NCI-H748 (cell line): ENCODE measurements around the gene CBX4.
A peak's percentile ranks its signal among the peaks of the same experiment; 100 is the strongest.

ENCODE experiments used
- DNase-seq: peaks from one replicate; lab custom pipeline; 2025; ENCODE audit not compliant: unreplicated experiment; lab: John Stamatoyannopoulos, UW

CBX4 gene

DNA sequence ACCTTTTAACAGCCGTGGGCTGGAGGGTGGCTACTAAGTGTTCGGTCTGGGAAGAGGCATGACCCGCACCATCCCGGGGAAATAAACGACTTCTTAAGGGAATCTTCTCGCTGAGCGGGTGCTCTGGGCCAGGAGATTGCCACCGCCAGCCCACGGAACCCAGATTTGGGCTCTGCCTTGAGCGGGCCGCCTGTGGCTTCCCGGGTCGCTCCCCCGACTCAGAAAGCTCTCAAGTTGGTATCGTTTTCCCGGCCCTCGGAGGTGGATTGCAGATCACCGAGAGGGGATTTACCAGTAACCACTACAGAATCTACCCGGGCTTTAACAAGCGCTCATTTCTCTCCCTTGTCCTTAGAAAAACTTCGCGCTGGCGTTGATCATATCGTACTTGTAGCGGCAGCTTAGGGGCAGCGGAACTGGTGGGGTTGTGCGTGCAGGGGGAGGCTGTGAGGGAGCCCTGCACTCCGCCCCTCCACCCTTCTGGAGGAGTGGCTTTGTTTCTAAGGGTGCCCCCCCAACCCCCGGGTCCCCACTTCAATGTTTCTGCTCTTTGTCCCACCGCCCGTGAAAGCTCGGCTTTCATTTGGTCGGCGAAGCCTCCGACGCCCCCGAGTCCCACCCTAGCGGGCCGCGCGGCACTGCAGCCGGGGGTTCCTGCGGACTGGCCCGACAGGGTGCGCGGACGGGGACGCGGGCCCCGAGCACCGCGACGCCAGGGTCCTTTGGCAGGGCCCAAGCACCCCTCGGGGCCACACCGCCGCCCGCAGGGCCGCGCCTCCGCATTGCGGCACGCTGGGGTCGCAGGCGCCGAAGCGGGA is 3.6 kb upstream of the CBX4 start:
- DNase-seq = peak; percentile 50

DNA sequence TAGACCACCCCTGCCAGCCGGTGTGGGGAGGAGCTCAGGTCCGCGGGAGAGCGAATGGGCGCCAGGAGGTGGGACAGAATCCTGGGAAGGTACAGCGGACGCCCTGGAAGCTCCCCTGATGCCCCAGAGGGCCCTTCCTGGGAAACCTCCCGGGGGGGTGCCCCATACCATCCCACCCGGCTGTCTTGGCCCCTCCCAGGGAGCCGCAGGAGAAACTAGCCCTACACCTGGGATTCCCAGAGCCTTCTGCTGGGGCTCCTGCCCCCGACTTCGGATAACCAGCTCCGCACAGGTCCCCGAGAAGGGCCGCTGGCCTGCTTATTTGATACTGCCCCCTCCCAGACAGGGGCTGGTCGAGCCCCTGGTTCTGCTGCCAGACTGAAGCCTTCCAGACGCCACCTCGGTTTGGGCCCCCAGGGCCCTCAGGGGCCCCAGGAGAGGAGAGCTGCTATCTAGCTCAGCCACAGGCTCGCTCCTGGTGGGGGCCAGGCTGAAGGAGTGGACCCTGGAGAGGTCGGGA is 3.0 kb upstream of the CBX4 start:
- no peak for DNase-seq

DNA sequence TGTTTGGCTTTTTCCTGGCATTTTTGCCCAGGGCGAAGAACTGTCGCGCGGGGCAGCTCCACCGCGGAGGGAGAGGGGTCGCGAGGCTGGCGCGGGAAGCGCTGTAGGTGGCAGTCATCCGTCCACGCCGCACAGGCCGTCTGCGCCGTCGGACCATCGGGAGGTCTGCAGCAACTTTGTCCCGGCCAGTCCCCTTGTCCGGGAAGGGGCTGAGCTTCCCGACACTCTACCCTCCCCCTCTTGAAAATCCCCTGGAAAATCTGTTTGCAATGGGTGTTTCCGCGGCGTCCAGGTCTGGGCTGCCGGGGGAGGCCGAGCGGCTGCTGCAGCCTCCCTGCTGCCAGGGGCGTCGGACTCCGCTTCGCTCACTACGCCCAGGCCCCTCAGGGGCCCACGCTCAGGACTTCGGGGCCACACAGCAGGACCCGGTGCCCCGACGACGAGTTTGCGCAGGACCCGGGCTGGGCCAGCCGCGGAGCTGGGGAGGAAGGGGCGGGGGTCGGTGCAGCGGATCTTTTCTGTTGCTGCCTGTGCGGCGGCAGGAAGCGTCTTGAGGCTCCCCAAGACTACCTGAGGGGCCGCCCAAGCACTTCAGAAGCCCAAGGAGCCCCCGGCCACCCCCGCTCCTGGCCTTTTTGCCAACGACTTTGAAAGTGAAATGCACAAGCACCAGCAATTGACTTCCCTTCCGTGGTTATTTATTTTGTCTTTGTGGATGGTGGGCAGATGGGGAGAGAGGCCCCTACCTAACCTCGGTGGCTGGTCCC is 2.3 kb upstream of the CBX4 start:
- peak; percentile 23 for DNase-seq

DNA sequence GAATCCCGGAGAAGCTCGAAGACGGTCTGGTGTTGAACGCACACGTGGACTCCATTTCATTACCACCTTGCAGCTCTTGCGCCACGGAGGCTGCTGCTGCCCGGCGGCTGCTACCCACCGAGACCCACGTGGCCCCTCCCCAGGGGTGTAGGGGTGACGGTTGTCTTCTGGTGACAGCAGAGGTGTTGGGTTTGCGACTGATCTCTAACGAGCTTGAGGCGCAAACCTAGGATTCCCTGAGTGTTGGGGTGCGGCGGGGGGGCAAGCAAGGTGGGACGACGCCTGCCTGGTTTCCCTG is 1.7 kb upstream of the CBX4 start:
- no peak for DNase-seq

DNA sequence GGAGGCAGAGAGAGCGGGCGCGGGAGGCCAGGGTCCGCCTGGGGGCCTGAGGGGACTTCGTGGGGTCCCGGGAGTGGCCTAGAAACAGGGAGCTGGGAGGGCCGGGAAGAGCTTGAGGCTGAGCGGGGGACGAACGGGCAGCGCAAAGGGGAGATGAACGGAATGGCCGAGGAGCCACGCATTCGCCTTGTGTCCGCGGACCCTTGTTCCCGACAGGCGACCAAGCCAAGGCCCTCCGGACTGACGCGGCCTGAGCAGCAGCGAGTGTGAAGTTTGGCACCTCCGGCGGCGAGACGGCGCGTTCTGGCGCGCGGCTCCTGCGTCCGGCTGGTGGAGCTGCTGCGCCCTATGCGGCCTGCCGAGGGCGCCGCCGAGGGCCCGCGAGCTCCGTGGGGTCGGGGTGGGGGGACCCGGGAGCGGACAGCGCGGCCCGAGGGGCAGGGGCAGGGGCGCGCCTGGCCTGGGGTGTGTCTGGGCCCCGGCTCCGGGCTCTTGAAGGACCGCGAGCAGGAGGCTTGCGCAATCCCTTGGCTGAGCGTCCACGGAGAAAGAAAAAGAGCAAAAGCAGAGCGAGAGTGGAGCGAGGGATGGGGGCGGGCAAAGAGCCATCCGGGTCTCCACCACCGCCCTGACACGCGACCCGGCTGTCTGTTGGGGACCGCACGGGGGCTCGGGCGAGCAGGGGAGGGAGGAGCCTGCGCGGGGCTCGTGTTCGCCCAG is 1.2 kb upstream of the CBX4 start:
- DNase-seq = peak; percentile 54

DNA sequence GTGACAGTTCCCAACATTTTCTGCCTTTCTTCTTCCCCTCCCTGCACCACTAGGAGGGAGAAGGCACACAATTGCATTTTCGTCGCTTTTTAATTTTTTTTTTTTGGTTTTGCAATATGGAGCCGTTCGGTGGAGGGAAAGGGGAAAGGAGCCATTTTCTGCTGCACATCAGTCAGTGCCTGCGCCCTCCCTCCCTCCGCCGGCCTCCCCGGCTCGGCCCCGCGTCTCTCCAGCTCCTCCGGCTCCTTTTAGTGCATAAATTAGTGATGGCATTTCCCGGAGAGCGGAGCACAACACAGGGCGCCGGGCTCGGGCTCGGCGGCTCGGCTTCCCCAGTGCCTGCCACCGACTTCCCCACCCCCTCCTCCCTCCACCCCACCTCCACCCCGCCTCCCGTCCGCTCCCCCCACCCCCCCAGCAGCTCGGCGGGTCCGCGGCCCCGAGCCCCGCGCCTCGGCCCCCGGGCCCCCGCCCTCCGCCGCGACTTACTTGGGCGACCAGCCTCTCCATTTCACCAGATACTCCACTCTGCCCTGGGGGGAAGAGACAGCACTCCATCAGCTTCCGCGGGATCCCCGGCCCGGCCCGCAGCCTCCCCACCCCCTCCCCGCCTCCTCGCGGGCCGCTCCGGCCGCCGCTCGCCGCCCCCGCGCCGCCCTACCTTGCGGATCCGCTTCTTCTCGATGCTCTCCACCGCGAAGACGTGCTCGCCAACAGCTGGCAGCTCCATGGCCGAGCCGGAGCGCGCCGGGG is 542 bp downstream of the CBX4 start:
- DNase-seq = peak; percentile 68

DNA sequence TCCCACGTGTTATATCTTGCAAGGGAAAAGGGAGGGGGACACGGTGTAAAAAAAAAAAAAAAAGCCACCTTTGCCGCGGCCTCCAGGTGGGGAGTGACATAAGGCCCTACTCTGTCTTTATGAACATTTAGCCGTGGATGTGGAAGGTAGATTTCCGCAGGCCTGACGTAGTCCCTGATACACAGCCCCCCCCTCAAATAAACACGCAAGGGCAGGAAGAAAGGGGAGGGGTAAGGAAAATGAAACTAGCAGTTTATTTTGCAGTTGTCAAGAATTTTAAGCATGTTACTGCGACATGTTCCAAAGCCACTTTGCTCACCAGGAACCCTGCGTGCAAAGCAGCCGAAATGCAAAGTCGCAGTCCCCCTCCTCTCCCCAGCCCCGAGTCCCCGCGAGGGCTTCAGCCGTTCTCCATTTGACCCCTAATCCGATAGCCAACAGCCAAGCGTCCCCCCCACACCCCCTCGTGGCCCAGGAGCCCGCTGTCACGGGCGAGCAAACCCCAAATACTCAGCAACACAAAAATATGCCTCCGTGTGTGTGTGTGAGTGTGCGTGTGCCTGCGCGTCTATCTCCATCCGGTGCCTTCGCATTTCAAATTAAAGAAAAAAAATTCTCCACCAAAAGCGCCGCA is 1.2 kb downstream of the CBX4 start:
- no peak for DNase-seq

DNA sequence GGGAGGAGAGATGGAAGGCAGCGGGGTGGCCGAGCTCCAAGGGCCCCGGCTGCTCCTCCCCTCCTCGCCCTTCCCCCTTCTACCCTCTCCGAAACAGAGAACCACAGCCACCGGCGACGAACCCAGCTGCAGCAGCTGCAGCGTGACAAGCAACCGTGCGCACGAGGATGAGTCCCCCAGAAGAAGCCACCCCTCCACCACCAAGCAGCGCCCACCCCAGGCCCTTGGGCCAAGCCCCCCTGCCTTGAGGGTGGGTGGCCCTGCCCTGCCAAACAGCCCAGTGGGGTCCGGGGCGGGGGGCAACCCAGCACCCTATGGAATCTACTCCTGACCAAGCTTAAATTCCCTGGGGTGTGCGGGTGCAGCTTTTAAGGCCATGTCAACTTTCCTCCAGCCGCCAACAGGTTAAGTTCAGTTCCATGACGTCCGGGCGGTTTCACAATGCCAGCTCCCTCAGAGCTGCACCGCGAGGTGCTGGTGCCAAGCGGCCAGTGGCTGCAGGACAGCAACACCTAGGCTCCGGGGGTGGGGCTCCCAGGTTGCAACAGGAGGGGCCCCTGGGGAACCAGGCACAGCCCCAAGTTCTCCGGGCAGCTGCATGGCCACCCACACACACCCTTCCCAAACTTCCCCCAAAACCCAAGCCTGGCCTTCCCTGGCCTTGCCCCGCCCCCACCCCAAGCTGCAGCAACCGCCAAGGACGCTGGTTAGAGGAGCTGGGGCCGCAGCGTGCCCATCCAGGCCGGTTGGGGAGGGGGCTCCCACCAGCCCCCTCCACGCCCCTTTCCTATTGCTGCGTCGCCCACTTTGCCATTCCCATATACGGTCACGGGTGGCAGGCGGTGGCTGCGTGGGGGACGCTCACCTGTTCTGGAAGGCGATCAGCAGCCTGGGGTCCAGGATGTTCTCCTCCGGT is 2.0 kb downstream of the CBX4 start:
- peak; percentile 64 for DNase-seq

DNA sequence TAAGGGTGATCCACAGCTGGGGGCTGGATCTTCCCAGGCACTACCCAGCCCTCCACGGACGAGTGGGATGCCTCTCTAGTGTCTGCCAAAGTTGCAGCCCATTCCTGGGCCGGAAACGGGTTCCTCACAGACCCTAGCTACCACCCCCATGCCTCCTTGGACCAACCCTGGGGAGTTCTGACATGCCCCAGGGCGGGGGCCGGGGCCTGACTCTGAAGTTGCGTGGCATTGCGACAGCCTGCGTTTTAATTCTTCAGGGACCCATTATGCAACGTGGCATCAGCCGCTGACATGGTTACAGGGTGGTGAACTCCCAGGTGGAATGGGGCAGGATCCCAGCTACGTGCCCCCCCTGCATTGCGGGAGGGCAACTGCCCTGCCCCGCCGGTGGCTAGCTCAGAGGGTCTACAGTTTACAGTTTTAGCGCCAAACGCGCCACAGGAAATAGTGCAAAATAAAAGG is 2.7 kb downstream of the CBX4 start:
- peak; percentile 56 for DNase-seq

DNA sequence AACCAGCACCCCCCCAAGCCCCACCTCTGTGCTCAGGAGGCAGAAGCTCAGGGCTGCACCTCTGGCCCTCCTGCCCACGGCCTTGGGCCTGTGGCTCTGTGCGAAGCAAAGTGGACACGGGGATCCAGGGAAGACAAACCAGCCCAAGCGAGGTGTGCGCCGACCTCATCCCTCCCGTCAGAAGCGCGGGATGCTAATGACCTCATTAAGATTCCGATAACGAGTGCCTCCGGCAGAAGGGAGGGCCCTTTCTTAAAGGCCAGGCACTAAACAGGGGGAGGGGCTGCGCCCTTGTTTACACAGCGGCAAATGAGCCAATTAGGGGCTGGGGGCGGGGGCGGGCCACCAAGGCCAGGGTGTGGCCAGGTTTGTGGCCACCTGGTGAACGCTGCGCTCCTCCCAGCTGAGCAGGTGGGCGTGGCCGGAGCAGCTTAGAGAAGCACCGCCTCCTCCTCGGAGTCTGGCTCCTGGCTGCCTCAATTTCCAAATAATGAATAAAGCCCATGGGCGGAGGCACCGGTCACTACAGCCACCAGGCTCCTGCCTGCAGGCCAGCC is 3.2 kb downstream of the CBX4 start:
- peak; percentile 96 for DNase-seq

DNA sequence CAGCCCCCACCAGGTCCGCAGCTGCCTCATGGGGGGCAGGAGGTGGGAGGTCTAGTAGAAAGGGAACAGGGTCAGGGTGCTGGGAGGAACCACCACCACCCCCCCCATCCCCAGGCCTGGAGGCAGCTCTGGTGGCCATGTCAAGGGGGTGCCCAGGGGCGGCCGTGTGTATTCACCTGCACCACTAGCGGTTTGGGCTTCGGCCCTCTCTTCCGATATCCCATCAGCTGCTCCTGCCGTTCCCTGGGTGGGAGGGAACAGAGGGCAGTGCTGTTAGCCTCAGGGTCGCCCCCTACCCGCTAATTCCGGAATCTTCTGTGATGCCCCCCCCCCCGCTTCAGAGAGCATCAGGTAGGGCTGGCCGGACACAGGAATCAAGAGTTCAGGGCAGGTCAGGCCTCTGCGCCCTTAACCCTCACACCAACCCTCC is 3.8 kb downstream of the CBX4 start:
- no peak for DNase-seq

DNA sequence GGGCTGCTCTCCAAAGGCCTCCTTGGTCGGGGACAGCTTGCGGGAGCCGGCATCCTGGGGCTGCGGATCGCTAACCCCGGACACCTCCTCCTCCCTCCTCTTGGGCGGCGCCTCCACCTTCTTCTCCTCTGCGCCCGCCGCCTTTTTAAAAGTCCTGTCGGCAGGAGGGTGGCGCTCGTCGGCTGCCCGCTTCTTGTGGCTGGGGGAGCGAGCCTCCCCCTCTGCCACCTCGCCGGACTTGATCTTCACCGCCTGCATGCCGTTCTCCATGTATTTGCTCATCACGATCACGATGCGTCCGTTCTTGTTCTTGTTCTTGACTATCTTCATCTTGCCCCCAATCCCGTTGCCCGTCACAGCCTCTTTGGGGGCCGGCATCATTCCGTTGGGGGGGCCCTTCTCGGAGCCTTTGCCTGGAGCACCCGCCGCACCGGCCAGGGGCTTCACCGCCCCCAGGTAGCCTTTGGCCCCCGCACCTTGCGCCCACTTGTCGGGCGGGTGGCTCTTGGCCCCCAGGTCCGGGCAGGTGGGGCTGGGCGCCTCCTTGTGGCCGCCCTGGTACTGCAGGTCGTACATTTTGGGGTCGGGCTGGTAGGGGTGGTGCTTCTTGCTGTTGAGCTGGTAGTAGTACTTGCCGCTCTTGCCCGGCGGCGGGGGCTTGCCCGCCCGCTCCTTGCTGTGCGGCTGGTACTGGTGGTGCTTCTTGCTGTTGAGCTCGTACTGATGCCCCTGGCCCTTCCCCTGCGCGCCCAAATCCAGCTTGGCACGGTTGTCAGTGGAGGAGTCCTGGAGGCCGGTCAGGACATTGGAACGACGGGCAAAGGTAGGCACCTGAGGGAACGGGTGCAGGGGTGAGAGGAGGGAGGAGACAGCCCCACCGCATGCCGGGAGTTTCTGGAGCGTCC is 4.4 kb downstream of the CBX4 start:
- DNase-seq = no peak

DNA sequence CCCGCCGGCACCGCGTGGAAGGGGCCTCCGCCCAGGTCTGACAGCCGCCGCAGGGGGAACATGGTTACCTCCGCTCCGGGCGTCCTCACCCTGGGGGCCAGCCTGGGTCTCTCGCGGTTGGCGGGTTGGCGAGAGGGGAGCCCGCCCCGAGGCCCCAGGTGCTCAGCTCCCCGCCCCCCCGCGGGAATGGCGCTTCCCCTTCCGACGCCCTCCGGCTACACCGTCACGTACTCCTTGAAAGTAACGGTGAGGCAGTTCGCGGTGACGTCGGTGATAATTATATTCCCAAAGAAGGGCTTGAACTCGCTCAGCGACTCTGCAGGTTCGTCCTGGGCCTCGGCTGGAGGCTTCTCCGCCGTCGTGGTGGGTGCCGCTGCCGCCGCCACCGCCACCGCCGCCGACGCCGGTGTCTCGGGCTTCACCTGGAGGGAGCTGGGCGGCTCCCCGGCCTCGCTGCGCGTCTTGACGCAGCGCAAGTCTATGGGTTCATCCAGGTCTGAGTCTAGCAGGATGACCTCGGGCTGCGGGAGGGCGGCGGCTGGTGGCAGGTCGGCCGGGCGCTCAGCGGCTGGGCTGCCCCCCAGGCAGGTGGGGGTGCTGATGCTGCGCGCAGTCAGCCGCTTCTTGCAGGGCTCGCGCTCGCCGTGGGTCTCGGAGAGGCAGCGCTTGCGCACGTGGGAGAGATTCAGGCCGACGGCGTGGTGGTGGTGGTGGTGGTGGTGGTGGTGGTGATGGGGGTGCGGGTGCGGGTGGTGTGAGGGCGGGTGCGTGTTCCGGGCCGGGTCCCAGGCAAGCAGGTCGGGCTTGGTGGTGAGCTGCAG is 5.3 kb downstream of the CBX4 start:
- no peak for DNase-seq

DNA sequence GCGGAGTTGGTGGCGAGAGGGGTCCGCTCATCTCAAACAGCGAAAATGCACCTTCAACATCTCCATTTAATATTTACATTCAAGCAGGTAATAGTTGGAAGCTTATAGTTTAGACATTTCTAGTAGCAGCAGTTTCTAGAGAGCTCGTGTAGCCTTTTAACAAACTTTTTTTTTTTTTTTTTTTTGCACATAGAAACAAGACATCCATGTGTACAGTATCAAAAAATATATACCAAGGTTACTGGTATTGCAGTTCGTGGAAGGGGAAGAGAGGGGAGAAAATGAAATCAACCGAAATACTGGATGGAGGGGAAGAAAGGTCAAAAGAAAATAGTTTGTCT is 6.2 kb downstream of the CBX4 start:
- no peak for DNase-seq

DNA sequence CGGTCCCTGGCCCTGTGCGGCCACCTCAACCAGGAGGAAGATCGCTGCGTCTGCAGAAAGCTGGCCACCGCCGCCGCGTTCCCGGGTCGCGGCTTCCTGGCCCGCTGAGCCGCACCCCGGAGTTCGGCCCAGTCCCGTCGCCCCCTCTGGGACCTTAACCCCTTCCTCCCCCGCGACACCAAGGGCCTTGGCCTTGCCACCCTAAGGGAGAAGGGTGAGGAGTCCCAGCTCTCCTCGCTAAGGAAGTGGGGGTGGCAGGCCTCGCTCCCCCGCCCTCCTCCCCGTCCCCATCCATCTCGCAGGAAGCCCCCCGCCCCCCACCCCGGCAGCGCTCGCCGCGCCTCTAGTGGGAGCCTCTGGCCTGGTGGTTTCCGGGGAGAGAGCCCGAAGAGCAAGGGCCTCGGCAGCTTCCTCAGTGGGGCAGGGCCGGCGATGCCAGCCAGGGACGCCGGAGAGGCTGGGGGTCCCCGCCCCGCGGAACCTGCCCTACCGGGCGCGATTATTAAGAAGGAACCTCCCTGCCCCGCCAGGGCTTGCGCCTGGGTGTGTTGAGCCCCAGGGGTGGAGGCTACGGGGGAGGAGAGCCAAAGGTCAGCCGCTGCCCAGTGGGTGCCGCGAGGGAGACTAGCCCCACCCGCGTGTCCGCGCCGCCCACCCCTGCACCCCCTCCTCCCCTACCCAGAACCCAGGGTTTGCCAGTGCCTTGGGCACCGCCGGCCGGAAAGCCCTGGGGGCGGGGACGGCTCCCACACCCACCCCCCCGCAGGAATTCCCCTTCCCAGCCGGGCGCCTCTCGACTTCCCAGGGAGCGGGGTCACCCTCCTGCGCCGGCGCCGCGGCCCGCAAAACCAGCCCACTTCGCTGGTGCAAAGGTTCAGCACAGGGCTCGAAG is 6.8 kb downstream of the CBX4 start:
- DNase-seq = no peak
